OCI-LY7 (cell line): ENCODE results near the gene PAFAH2. TPM values are rescaled to one million over a fixed set of nuclear protein-coding genes. Genes with fewer than 3 reads are reported as not detected.

Experiments used
- small RNA-seq: library from RNA; depleted of rRNA; stranded (forward); fragments of <200 nt; gene quantifications from one replicate; pipeline ENCODE3, GENCODE V24; 2014
- total RNA-seq, 2 experiments: library from RNA; depleted of rRNA in 1 of 2; stranded (reverse); fragments of >200 nt in 1 of 2; shearing (Covaris generic) in 1 of 2; gene quantifications; 2 replicates each; pipeline ENCODE4 v1.2.3, GENCODE V29; 2014 to 2022

Gene PAFAH2
- total RNA-seq, 2 experiments from 2014 or later: 2.9 to 7.3 TPM

Small RNA genes within 50 kb of the gene (small RNA-seq; reads per million reads assigned to genes)
- not detected for gene RF00283
- not detected for gene RF00492
- not detected for gene RNU6-110P

Other genes starting within 250 kb of the PAFAH2 start
- 5.6 and 9.9 TPM in 2 replicates for gene SELENON, start 197.9 kb downstream of the PAFAH2 start, total RNA-seq (2014; rRNA removed; shearing (Covaris generic))
- 28.1 and 28.3 TPM in 2 replicates for gene SELENON, start 197.9 kb downstream of the PAFAH2 start, total RNA-seq (2022)
- 33.6 and 35.3 TPM in 2 replicates for gene MTFR1L, start 178.1 kb downstream of the PAFAH2 start, total RNA-seq (2014; rRNA removed; shearing (Covaris generic))
- gene MTFR1L, start 178.1 kb downstream of the PAFAH2 start, total RNA-seq (2022): 43.4 and 51.2 TPM in 2 replicates
- gene AUNIP, start 138.6 kb downstream of the PAFAH2 start, total RNA-seq (2014; rRNA removed; shearing (Covaris generic)): 14.2 and 21.5 TPM in 2 replicates
- gene AUNIP, start 138.6 kb downstream of the PAFAH2 start, total RNA-seq (2022): 15.1 and 16.8 TPM in 2 replicates
- gene PAQR7, start 122.4 kb downstream of the PAFAH2 start, total RNA-seq (2014; rRNA removed; shearing (Covaris generic)): 0.22 and 0.28 TPM in 2 replicates
- 1.3 and 1.8 TPM in 2 replicates for gene PAQR7, start 122.4 kb downstream of the PAFAH2 start, total RNA-seq (2022)
- gene STMN1, start 91.6 kb downstream of the PAFAH2 start, total RNA-seq (2014; rRNA removed; shearing (Covaris generic)): 730 and 1,134 TPM in 2 replicates
- gene STMN1, start 91.6 kb downstream of the PAFAH2 start, total RNA-seq (2022): 847 and 1,062 TPM in 2 replicates
- not detected in 2 replicates for gene EXTL1, start 23.7 kb upstream of the PAFAH2 start, total RNA-seq (2014; rRNA removed; shearing (Covaris generic))
- gene EXTL1, start 23.7 kb upstream of the PAFAH2 start, total RNA-seq (2022): 0.26 and 0.67 TPM in 2 replicates
- not detected in 2 replicates for gene SLC30A2, start 48.1 kb upstream of the PAFAH2 start, total RNA-seq (2014; rRNA removed; shearing (Covaris generic))
- not detected in 2 replicates for gene SLC30A2, start 48.1 kb upstream of the PAFAH2 start, total RNA-seq (2022)
- gene TRIM63, start 69.6 kb upstream of the PAFAH2 start, total RNA-seq (2014; rRNA removed; shearing (Covaris generic)): not detected in 2 replicates
- not detected in 2 replicates for gene TRIM63, start 69.6 kb upstream of the PAFAH2 start, total RNA-seq (2022)
- 10.4 and 12.9 TPM in 2 replicates for gene PDIK1L, start 113.8 kb upstream of the PAFAH2 start, total RNA-seq (2014; rRNA removed; shearing (Covaris generic))
- gene PDIK1L, start 113.8 kb upstream of the PAFAH2 start, total RNA-seq (2022): 17.2 and 21.3 TPM in 2 replicates
- gene FAM110D, start 161.0 kb upstream of the PAFAH2 start, total RNA-seq (2014; rRNA removed; shearing (Covaris generic)): not detected in 2 replicates
- gene FAM110D, start 161.0 kb upstream of the PAFAH2 start, total RNA-seq (2022): 0.11 TPM in 1 of 2 replicates, not detected in the other
- gene C1orf232, start 170.9 kb upstream of the PAFAH2 start, total RNA-seq (2014; rRNA removed; shearing (Covaris generic)): not detected in 2 replicates
- not detected in 2 replicates for gene C1orf232, start 170.9 kb upstream of the PAFAH2 start, total RNA-seq (2022)
- 60.0 and 63.6 TPM in 2 replicates for gene ZNF593, start 171.8 kb upstream of the PAFAH2 start, total RNA-seq (2014; rRNA removed; shearing (Covaris generic))
- 33.0 and 42.8 TPM in 2 replicates for gene ZNF593, start 171.8 kb upstream of the PAFAH2 start, total RNA-seq (2022)
- not detected in 2 replicates for gene ZNF593OS, start 173.8 kb upstream of the PAFAH2 start, total RNA-seq (2014; rRNA removed; shearing (Covaris generic))
- not detected in 2 replicates for gene ZNF593OS, start 173.8 kb upstream of the PAFAH2 start, total RNA-seq (2022)
- gene CNKSR1, start 179.4 kb upstream of the PAFAH2 start, total RNA-seq (2014; rRNA removed; shearing (Covaris generic)): 0.77 and 2.5 TPM in 2 replicates
- 2.5 and 2.7 TPM in 2 replicates for gene CNKSR1, start 179.4 kb upstream of the PAFAH2 start, total RNA-seq (2022)
- gene CATSPER4, start 192.5 kb upstream of the PAFAH2 start, total RNA-seq (2014; rRNA removed; shearing (Covaris generic)): not detected in 2 replicates
- not detected in 2 replicates for gene CATSPER4, start 192.5 kb upstream of the PAFAH2 start, total RNA-seq (2022)
- 46.4 and 55.2 TPM in 2 replicates for gene CEP85, start 236.1 kb upstream of the PAFAH2 start, total RNA-seq (2014; rRNA removed; shearing (Covaris generic))
- 47.1 and 53.6 TPM in 2 replicates for gene CEP85, start 236.1 kb upstream of the PAFAH2 start, total RNA-seq (2022)